Neutrophil (primary cell): ENCODE results near the gene IL25.

Source experiments
- H3K27ac ChIP-seq: fragments of 200-600 bp; sonication (generic); 2 replicates; pipeline ENCODE4 v1.5.1; 2016; ENCODE audit warnings: mild to moderate bottlenecking, moderate library complexity
- H3K27me3 ChIP-seq: fragments of 200-600 bp; sonication (generic); 2 replicates; pipeline ENCODE4 v1.6.0; 2016; ENCODE audit warnings: mild to moderate bottlenecking
- H3K36me3 ChIP-seq: fragments of 200-600 bp; sonication (generic); 2 replicates; pipeline ENCODE4 v1.5.1; 2017
- H3K4me1 ChIP-seq, 2 experiments: fragments of 200-600 bp in 1 of 2; sonication (generic) in 1 of 2; 1 replicate in 1 of 2; 2 replicates in 1 of 2; pipeline versions ENCODE4 v1.5.1 to v1.6.1; 2013 to 2016; ENCODE audit warnings: low read depth in 1 of 2, low read length in 1 of 2, mild to moderate bottlenecking in 1 of 2, moderate library complexity in 1 of 2; ENCODE audit not compliant: control insufficient read depth in 1 of 2, insufficient read depth in 1 of 2
- H3K4me3 ChIP-seq, 2 experiments: fragments of 200-600 bp in 1 of 2; sonication (generic) in 1 of 2; 1 replicate in 1 of 2; 2 replicates in 1 of 2; pipeline ENCODE4 v1.5.1; 2013 to 2016; ENCODE audit warnings: low read depth in 1 of 2, low read length in 1 of 2, mild to moderate bottlenecking in 1 of 2, moderate library complexity in 1 of 2
- H3K9me3 ChIP-seq: fragments of 200-600 bp; sonication (generic); 2 replicates; pipeline ENCODE4 v1.5.1; 2016
- TF ChIP-seq, protein P1 (sequence below): fragments of 200-600 bp; sonication (generic); IDR thresholded peaks from 2 replicates; pipeline ENCODE4 v1.5.1; 2016; ENCODE audit warnings: antibody characterized with exemption

The IL25 gene

DNA sequence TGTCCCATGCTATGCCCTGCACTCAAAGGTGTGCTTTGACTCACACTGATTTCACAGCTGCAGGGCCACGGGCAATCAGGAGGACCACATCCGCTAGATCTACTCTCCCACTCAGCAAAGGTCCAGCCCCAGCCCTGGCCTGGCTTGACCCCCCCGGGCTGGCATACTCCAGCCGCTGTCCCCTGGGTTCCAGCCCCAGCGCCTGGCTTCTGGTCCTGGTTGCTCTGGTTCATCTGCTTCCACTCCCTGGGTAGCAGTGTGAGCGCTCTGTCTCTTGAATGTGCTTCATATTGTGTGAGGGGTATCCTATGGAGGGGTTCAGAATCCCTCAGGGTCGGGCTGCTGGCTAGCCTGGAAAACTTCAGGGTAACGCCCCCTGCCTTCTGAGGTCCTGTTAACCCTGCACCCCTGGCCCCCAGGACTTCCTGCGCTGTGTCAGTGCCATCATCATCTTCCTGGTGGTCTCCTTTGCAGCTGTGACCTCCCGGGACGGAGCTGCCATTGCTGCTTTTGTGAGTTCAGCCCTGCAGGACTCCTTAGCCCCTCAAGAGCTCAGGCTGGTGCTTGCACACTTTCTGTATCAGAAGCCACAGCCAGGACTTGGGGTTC lies 6.1 kb downstream of the IL25 start:
- Histone ChIP-seq H3K4me1 (no peaks in the 10 kb centered on the region), H3K27me3 (peaks cover 13% of the 10 kb centered on the region), H3K27ac (no peak overlapping the region), H3K36me3 (no peaks in the 10 kb centered on the region), H3K4me3 (no peak overlapping the region), H3K9me3 (no peaks in the 10 kb centered on the region)
- TF ChIP-seq, protein P1, sequence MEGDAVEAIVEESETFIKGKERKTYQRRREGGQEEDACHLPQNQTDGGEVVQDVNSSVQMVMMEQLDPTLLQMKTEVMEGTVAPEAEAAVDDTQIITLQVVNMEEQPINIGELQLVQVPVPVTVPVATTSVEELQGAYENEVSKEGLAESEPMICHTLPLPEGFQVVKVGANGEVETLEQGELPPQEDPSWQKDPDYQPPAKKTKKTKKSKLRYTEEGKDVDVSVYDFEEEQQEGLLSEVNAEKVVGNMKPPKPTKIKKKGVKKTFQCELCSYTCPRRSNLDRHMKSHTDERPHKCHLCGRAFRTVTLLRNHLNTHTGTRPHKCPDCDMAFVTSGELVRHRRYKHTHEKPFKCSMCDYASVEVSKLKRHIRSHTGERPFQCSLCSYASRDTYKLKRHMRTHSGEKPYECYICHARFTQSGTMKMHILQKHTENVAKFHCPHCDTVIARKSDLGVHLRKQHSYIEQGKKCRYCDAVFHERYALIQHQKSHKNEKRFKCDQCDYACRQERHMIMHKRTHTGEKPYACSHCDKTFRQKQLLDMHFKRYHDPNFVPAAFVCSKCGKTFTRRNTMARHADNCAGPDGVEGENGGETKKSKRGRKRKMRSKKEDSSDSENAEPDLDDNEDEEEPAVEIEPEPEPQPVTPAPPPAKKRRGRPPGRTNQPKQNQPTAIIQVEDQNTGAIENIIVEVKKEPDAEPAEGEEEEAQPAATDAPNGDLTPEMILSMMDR, result no peak

DNA sequence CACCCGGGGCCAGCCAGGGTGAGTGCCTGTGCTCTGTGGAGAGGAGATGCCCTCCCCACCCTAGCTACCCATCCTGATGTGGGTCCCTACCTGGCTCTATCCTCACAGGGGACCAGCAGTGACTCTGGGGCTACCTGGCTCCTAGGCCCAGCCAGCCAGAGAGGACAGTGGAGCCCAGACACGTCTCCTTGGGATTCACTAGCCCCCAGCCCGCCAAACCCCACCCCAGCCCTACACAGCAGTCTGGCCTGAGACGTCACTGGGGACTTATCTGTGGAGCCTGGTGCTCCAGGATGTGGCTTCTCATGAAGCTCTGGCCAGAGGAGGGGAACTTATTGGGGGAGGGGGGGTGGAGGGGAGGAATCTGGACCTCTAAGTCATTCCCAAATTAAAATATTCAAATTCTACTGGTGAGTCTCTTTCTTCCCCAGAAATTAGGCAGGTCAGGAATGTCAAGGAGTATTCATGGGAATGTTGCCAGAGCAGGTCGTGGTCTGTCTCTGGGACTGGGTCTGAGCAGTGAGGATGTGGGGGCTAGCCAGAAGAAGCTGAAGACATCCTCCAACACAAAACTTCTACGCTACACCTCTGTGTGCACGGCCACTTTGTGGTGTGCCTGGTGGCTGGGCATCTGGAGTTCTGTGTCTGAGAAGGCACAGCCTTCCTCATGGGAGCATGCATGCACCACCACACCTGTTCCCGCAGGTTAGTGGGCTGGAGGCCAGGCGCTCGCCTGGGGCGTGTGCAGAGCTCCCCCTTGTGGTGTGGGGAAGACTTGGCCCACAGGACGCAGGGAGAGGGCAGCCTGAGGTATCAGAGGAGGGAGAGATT lies 7.0 kb downstream of the IL25 start:
- H3K4me3 ChIP-seq, result no peak overlapping the region

DNA sequence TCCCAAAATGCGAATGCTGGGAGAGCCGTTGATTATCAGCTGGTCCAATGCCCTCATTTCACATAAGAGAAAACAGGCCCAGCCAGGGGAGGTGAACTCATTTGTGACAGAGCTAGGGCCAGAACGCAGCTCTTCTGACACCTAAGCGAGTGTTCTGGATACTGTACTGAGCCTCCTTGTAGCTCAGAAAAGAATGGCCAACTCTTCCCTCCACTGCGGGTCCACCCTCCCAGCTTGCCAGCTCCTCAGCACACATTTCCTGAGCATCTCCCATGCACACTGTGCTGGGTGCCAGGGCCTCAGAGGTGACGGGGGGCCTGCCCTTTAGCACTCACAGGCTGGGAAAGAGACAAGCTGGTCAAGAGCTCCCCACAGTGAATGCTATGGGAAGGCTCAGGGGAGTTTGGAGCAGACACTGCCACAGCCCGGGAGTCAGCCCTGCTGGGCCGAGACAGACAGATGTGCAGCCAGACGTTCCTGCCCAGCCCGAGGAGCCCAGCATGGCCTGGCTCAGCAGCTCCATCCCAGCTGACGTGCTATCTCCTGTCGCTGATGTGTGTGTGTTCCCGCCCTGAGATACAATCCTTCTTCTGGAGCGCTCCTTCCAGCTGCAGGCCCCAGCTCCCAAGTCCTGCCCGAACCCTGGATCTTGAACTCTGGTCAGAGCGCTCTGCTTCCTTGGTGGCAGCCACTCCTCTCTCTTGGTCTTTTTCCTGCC lies 7.7 kb downstream of the IL25 start:
- no peaks in the 10 kb centered on the region for H3K9me3 ChIP-seq
- no peaks in the 10 kb centered on the region for H3K36me3 ChIP-seq
- H3K4me3 ChIP-seq, result no peak overlapping the region
- no peak overlapping the region for H3K27ac ChIP-seq
- peaks cover 13% of the 10 kb centered on the region for H3K27me3 ChIP-seq
- TF ChIP-seq, protein P1, result no peak
- H3K4me1 ChIP-seq, result no peaks in the 10 kb centered on the region

More for the DNA sequence above, 7.0 kb downstream of the IL25 start:
- Histone ChIP-seq H3K27me3 (peaks cover 13% of the 10 kb centered on the region), H3K9me3 (no peaks in the 10 kb centered on the region), H3K36me3 (no peaks in the 10 kb centered on the region), H3K4me1 (no peaks in the 10 kb centered on the region), H3K27ac (no peak overlapping the region)
- TF ChIP-seq, protein P1, result peak; percentile 56

DNA sequence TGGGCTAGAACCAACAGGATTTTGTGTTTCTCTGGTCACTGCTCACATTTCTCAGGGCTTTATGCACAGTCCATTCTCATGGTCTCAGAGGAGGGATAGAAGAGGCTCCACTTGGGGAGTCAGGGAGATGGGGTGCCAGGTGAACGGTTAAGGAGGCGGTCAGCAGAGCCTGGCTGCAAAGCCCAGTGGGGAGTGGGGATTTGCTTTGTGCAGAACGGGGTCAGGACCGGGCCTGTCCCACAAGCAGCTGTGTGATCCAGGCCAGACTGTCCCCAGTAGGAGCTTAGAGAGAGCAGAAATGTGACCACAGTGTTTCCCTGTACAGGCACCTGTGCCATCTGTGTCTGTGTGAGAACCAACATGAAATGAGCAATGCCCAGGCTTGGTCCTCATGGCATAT lies 8.4 kb downstream of the IL25 start:
- TF ChIP-seq, protein P1, result no peak

DNA sequence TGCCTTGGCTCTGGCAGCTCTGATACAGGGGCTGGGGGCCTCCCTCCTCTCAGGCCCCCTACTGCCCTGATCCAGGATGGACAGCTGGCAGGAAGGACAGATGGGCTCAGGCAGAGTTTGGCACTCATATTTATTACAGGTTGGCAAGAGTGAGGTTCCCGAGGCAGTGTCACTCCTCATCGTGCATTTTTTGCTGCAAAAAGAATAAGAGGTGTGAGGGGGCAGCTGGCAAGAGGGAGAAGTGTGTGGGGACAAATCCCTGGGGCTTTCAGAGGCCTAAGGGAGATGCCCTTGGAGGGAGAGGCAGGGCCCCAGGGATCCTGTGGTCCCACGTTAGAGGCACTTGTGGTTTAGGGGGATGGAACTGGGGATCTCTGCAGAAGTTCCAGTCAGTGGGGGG lies 9.3 kb downstream of the IL25 start:
- Histone ChIP-seq H3K27me3 (peaks cover 13% of the 10 kb centered on the region), H3K36me3 (no peaks in the 10 kb centered on the region), H3K4me1 (no peaks in the 10 kb centered on the region), H3K4me3 (no peak overlapping the region), H3K9me3 (no peaks in the 10 kb centered on the region), H3K27ac (no peak overlapping the region)
- TF ChIP-seq, protein P1, result no peak

More for the DNA sequence above, 8.4 kb downstream of the IL25 start:
- no peak overlapping the region for H3K4me3 ChIP-seq
- H3K36me3 ChIP-seq, result no peaks in the 10 kb centered on the region
- H3K9me3 ChIP-seq, result no peaks in the 10 kb centered on the region
- no peaks in the 10 kb centered on the region for H3K4me1 ChIP-seq
- H3K27ac ChIP-seq, result no peak overlapping the region
- H3K27me3 ChIP-seq, result peaks cover 13% of the 10 kb centered on the region
